DMS 273 (cell line): ENCODE results near the gene NARS2.
"Not testable (repeated sequence)": the region's sequence is repeated elsewhere in the genome, so short reads cannot be mapped to it uniquely, and the experiment has no call there.

Experiments
- DNase-seq: peaks from one replicate; lab custom pipeline; 2025; ENCODE audit not compliant: unreplicated experiment; lab: John Stamatoyannopoulos, UW

Gene NARS2

GRCh38 chr11:78493413-78493975 lies 81.2 kb downstream of the NARS2 start:
- DNase-seq, result no peak

- no peak for DNase-seq
Measured at GRCh38 chr11:78492973-78493372, 81.7 kb downstream of the NARS2 start.

- DNase-seq, result no peak
Measured at GRCh38 chr11:78489184-78489583, 85.5 kb downstream of the NARS2 start.

DNA sequence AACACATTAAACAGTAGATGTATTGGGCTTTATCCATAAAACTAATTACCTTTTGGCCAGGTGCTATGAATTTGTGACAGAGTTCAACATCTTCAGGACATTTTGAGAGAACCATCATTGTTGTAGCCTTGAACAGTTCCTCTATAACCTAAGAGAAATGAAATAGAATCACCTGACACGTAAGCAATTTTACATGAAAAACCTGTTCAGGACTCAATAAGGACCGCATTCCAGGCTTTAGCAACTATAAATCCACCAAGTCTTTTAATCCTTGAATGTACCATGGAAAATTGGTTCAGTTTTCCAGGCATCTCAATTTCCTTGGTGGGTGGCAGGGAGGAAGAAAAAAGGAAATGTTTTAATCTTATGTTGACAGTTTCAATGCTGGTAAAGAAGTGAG lies 96.1 kb downstream of the NARS2 start:
- DNase-seq, result no peak

DNA sequence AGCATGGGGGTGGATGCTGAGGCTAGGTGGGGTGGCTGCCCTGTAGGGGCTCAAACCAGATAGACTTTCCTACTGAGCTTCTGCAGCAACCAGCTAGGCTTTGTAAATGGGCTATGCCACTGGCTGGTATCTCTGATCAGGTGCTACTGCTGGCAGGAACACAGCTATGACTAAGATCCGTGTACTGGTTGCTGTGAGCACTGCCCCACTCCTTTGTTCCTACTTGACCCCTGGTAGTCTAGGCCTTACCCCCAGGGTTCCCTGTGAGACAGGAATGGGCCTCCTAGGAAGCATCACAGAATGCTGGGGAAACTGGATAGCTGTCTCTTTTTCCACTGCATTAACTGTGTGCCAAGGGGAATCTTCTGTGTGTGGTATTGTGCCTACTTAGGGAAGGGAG lies 98.6 kb downstream of the NARS2 start:
- no peak for DNase-seq

DNA sequence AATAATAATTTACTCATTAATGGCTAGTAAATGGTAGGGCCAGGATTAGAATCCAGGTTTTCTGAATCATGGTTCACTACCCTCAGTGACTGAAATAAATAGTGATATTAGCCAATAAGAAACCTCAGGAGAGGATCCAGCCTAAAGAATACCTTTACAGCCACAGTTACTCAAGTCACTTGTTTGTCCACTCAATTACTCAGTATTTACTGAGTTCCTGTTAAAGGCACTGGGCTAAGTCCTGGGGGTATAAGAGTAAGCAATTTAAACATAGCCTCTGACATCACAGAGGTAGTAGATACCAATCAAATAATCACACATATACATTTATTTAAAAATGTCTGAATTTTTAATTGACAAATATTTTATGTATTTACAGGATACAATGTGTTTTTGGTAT lies 100.2 kb downstream of the NARS2 start:
- DNase-seq, result no peak

GRCh38 chr11:78472905-78473304 lies 101.8 kb downstream of the NARS2 start:
- DNase-seq, result no peak

GRCh38 chr11:78472382-78472781 lies 102.3 kb downstream of the NARS2 start:
- DNase-seq, result no peak

DNA sequence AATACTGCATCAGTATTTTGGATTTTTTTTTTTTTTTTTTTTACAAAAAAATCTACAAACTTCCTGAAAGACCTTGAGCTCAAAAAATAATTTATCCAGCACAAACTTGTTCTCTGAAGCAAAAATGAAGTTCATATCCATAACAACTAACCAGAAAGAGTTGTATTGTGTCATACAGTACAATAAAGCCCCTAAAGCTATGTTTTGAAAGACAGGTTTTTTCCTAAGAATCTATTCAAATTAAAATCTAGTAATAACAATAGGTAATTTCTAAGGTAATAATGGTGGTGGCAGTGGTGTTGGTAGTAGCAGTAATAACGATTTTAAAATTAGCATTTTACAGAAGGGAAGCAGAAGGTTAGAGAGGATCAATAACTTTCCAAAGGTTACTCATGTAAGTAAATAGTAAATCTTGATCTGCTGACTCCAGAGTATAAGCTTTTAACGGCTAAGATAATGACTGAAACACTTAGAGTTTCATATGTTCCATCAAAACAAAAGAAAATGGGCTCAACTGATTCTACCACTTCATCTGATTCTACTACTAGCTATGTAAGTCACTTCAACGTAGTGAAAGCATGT lies 103.7 kb downstream of the NARS2 start:
- DNase-seq, result no peak

DNA sequence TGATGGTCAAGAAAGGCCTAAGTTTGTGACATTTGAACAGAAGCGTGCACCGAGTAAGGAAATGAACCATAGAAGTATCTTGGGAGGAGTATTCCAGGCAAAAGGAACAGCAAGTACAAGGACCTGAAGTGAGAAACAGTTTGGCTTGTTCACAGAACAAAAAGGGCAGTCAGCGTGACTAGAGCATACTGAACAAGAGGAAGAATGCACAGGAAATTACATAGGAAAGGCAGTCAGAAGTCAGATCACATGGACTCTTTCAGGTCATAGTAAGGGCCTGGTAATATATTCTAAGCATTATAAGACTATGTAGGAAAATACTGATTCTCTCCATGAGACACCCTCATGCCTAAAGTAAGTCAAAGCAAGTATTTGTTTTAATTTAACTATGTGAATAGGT lies 104.8 kb downstream of the NARS2 start:
- no peak for DNase-seq

GRCh38 chr11:78467931-78468330 lies 106.7 kb downstream of the NARS2 start:
- no peak for DNase-seq

GRCh38 chr11:78467370-78467769 lies 107.3 kb downstream of the NARS2 start:
- no peak for DNase-seq

- no peak for DNase-seq
Measured at GRCh38 chr11:78465169-78465942, 109.3 kb downstream of the NARS2 start.

- not testable (repeated sequence) for DNase-seq
Measured at GRCh38 chr11:78464787-78465168, 109.9 kb downstream of the NARS2 start.

DNA sequence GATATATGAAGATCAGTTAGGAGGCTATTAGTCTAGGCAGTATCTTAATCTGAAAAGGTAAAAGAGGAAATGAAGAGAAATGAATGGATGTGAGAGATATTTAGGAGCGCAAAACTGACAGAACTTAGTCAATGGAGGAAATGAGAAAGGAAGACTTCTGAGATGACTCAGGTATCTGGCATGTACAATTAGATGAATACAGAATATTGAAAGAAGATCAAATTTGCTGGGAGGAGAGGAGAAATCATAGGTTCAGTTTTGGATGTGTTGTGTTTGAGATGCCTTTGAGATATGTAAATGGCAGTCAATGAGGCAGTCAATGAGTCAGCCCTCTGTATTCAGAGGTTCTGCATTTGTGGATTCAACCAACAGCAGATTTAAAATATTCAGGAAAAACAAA lies 114.2 kb downstream of the NARS2 start:
- DNase-seq, result no peak

GRCh38 chr11:78459738-78460137 lies 114.9 kb downstream of the NARS2 start:
- no peak for DNase-seq

DNA sequence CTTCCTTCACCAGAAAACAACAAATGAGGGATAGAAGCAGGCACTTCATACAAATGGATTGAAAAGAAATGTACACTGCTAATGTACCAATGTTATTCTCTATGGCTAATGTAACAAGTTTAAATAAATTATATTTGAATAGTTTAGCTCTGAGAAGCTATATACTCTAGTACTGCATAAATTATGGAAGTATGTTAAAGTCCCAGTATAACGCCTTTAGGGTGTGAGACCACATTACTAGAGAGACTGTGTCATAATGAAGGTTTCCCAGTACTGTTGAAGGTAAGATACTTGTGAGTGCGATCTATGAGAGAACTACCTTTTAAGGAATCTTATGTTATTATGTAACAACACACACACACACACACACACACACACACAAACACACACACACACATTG lies 117.2 kb downstream of the NARS2 start:
- DNase-seq, result no peak

DNA sequence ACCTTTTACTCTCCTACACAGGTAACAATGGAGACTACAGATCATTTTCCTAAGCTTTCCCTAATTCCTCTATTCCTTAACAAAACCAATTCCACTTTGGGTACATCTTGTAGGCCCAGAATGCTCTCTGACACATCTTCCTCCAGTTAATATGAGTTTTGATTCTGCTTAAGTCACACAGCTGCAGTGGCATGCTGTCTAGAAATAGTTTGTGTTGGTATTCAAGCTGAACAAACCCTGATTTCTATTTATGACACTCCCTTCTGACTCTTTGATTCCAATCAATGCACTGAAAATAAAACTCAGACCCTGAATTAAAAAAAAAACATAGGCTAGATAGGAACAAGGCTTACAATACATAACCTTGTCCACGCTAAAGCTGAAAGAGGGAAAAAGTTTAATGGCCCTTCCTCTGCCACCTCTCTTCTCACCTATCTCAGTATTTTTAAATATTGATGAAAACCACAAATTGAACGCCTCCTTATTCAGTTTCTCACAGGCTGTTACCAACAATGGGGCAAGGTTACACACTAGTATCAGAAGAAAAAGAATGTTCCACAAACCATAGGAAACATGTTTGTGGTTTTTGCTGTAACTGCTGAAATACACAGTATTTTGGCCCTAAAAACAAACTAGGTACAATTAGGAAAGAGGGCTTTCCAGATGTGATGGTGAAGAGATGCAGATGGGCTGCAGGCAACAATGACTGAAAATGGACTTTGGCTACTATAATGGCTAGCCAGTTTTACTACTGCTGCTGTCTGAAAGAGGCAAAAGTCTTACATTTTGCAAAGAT lies 121.3 kb downstream of the NARS2 start:
- DNase-seq, result no peak

DNA sequence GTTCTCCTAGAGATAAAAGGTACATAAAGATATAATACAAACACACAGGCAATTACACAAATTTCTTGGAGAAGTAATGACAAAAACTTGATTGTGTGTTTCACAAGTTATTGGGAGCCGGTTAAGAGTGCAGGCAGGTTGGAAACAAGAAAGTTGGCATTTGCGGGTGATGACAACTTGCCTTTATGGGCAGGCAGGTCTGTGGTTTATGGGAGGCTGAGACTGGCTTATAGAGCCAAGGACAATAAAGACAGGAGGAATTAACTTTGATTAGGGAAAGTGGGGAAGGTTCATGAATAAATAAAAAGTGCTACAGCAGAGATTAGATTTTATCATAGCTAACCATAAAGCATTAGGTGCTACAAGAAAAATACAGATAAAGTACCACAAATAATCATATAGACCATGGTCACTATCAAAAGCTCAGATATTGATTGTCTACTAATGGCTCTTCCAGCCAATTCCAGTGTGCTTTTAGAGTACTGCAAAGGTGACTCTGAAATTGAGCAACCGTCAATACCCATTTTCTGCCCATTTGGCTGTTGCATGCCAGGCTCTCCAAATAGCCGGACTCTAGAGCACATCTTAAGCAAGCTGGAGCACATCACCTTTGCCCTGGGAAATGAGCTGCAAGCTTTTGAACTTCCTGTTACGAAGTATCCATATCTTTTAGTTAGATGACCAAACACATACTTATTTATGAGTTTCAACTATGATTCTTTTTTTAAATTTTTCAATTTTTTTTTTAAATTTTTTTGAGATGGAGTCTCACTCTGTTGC lies 123.1 kb downstream of the NARS2 start:
- DNase-seq, result no peak

DNA sequence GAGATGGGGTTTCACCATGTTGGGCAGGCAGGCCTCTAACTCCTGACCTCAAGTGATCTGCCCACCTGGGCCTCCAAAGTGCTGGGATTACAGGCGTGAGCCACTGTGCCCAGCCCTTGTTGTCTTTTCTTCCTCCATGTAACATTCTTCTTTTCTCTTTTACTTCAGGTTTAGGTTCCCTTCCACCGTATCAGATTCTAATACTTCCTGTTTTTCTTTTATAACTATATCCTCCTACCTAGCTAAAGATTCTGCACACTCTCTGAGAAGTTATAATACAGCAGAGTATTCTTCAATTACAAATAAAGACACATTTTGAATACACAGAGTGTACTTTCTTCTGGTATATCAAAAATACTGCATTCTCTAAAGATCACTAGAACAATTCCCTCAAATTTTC lies 123.8 kb downstream of the NARS2 start:
- DNase-seq, result no peak

DNA sequence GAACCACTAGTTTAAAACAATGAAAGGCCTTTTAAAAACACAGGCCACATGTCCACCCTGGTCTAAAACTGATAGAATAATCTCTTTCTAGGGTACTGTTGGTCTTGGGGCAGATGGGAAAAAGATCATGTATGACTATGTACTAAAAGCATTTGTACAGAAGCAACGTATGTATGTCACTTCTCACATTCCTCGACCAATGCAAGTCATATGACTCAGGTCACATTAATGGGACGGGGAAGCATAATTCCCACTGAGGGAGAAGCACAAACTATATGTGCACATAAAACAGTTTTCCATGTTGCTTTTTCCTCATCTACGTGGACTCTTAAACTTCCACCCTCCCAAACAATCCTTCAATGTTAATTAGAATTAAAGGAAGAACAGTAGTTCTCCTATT lies 124.8 kb downstream of the NARS2 start:
- no peak for DNase-seq
